T47D (cell line): ENCODE measurements around the gene PRKAG1.
A peak's percentile ranks its signal among the peaks of the same experiment; 100 is the strongest.

ENCODE experiments used
- DNase-seq, 2 experiments: peaks; one replicate each; pipeline versions ENCODE4 v3.0.0 to v3.0.0-alpha.2; 2011 to 2012; ENCODE audit warnings: low read depth in 1 of 2, low spot score in 1 of 2
- JUND ChIP-seq: IDR thresholded peaks from 2 replicates; pipeline ENCODE4 v1.6.1; 2012; ENCODE audit warnings: low read depth
- in situ Hi-C: cut with HindIII; loops from 2 replicates; pipeline ENCODE4 v1.10.0; 2016; ENCODE audit warnings: low sequenced_read_pairs, low pct_unique_long_range_greater_than_20kb

PRKAG1 gene

GRCh38 chr12:48990552-48990951 lies 28.0 kb downstream of the PRKAG1 start:
- in situ Hi-C loops: no loop called here
- TF ChIP-seq JUND: no peak
- no peak for DNase-seq

- TF ChIP-seq JUND: no peak
- in situ Hi-C loops: no loop called here
- DNase-seq: peak; percentile 62 to 81
Measured at GRCh38 chr12:48988030-48988649, 30.4 kb downstream of the PRKAG1 start.

DNA sequence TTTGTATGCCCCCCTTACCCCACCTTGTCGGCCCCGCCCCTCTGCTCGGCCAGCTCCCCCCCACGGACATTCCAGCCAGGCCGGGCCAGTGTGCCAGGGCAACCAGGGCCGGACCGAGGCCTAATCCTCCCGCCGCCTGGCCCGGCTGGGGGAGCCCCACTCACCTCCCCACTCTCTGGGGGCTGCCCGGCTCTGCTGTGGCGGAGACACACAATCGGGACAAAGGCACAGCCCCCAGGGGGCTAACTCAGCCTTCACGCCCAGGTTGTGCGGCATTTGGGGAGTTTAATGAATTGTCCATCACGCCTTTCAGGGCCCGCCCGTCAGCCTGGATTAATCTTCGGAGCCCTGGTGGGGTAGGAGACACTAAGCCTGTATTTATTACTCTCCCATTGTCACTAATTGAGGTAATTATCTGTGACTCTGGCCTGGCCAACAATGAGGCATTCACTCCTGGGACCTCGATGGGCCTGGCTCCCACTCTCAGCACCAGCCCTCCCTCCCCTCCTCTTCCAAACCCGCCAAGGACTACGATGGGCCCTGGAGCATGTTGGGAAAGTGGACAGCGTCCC lies 31.8 kb downstream of the PRKAG1 start:
- no peak for DNase-seq
- in situ Hi-C loops: no loop called here

GRCh38 chr12:48985901-48986300 lies 32.7 kb downstream of the PRKAG1 start:
- TF ChIP-seq JUND: no peak
- DNase-seq: no peak

More for the DNA sequence above, 31.8 kb downstream of the PRKAG1 start:
- TF ChIP-seq JUND: no peak

GRCh38 chr12:48985475-48985897 lies 33.1 kb downstream of the PRKAG1 start:
- in situ Hi-C loops: no loop called here
- no peak for DNase-seq
- no peak for TF ChIP-seq JUND

More at GRCh38 chr12:48985901-48986300, 32.7 kb downstream of the PRKAG1 start:
- in situ Hi-C loops: no loop called here

DNA sequence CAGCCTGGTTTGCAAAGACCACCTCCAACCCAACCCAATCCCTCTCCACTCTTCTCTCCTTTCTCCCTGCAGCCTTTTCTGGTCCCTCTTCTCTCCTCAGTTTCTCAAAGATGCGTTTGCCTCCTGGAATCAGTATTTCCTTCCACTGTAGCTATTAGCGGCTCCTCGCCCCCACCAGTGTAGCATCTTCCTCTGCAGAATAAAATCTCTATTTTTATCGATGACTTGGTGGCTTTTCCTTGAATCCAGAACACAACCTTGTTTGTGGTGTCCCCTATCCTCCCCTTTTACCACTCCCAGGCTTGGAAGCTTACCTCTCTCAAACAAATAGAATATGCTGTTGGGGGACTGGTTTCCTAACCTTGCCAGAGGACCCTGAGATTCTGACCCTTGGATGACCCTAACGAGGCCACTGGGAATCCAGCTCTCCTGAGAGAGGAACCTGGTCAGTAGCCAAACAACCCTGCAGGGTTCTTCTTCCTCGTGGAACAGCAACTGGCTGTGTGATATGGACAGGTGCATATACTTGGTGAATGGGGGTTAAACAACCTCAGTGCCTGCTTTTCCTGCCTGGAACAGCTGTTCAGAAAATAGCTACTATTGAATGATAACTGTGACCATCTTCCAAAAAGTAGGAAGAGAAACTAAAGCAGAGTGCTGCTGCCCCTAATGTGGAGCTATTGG lies 36.0 kb downstream of the PRKAG1 start:
- DNase-seq: no peak
- no peak for TF ChIP-seq JUND
- in situ Hi-C loops: no loop called here

- in situ Hi-C loops: no loop called here
- no peak for DNase-seq
- TF ChIP-seq JUND: no peak
Measured at GRCh38 chr12:48981757-48982157, 36.8 kb downstream of the PRKAG1 start.

- no peak for TF ChIP-seq JUND
- no peak for DNase-seq
- in situ Hi-C loops: no loop called here
Measured at GRCh38 chr12:48980953-48981756, 37.4 kb downstream of the PRKAG1 start.

- in situ Hi-C loops: no loop called here
- no peak for TF ChIP-seq JUND
- DNase-seq: no peak
Measured at GRCh38 chr12:48980389-48980952, 38.1 kb downstream of the PRKAG1 start.

DNA sequence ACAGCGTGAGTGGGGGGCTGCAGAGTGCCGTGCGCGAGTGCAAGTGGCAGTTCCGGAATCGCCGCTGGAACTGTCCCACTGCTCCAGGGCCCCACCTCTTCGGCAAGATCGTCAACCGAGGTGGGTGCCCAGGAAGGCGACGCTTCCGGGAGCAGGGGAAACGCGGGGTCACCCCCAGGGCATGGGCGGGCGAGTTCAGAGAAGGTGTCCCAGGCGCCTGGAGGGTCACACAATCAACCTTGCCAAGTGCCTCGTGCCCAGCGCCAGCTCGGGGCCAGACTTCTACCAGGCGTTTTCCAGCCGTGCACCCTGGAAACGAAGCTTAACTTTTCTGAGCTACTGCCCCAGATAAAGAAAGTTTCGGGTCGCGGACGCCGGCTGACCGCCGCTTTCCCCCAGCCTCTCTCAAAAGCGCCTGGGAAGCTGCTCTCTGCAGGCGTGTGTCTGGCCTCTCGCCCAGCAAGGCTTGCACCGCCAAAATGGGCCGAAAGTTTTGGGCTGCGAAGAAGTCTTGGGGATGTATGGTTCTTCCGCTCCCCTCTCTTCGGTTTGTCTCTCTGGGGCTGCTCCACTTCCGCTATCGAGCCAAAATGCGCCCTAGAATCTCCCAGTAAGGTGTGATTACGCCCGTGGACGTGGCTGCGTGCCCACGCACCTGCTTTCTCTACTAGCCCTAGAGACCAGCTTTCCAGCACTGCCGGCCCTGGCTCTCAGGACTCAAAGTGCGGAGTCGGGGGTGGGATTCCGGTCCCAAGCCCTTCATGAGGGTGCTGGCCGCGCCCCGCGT lies 38.8 kb downstream of the PRKAG1 start:
- TF ChIP-seq JUND: no peak
- in situ Hi-C loops: no loop called here
- no peak for DNase-seq

- in situ Hi-C loops: no loop called here
- peak in 1 of 2 experiments; percentile 70 for DNase-seq
- no peak for TF ChIP-seq JUND
Measured at GRCh38 chr12:48978741-48979601, 39.6 kb downstream of the PRKAG1 start.
